ENCODE results near the gene OR6N1. TPM values are rescaled to one million over a fixed set of nuclear protein-coding genes. Genes with fewer than 3 reads are reported as not detected.
A peak's percentile ranks its signal among the peaks of the same experiment; 100 is the strongest.

Gene OR6N1
- total and polyA plus RNA-seq, 9 of the 15 experiments (the other 6 are each of a cell fraction or from before 2014, with no cell fraction given): 0.01 to 0.07 TPM; not detected in 7

- TF ChIP-seq BRF2 (IDR thresholded peaks at IDR 0.05; ENCODE audit: borderline replicate concordance, insufficient read depth, insufficient read length) (no peak), HDAC3 (IDR thresholded peaks at IDR 0.05; ENCODE audit: borderline replicate concordance, partially characterized antibody) (no peak), ZC3H8 (IDR thresholded peaks at IDR 0.05) (no peak), PHB2 (IDR thresholded peaks at IDR 0.05; ENCODE audit: low read depth) (no peak), DIDO1 (tag; IDR thresholded peaks at IDR 0.05; ENCODE audit: low read depth) (no peak), EGR1 (conservative IDR thresholded peaks at IDR 0.05) (no peak), ZNF212 (CRISPR knock-in tag; IDR thresholded peaks at IDR 0.05) (no peak), CLOCK (CRISPR knock-in tag; IDR thresholded peaks at IDR 0.05; ENCODE audit: borderline replicate concordance) (no peak), ZKSCAN8 (CRISPR knock-in tag; IDR thresholded peaks at IDR 0.05) (no peak), JUND (IDR thresholded peaks at IDR 0.05; ENCODE audit: borderline replicate concordance, low read depth, low read length) (peak; percentile 5; the same call in 1 of the 2 replicates), JUND (tag; IDR thresholded peaks at IDR 0.05; ENCODE audit: borderline replicate concordance, low read depth, low read length) (no peak), CREB5 (CRISPR knock-in tag; IDR thresholded peaks at IDR 0.05) (no peak), NBN (IDR thresholded peaks at IDR 0.05; ENCODE audit: low read depth) (no peak), CBX5 (IDR thresholded peaks at IDR 0.05; ENCODE audit: borderline replicate concordance, low read depth) (no peak), ZNF644 (tag; IDR thresholded peaks at IDR 0.05; ENCODE audit: low read depth) (no peak), ETV1 (tag; conservative IDR thresholded peaks at IDR 0.05; ENCODE audit: low read depth) (peak; percentile 46), ZBTB5 (IDR thresholded peaks at IDR 0.05) (no peak), CHD4 (IDR thresholded peaks at IDR 0.05; ENCODE audit: insufficient read depth, insufficient replicate concordance, low read depth, low read length, poor library complexity, severe bottlenecking) (no peak), PRMT5 (CRISPR knock-in tag; IDR thresholded peaks at IDR 0.05) (no peak), MYC (IDR thresholded peaks at IDR 0.05; ENCODE audit: low read depth, low read length) (no peak), MYC (CRISPR knock-in tag; IDR thresholded peaks at IDR 0.05; ENCODE audit: borderline replicate concordance, low read depth) (no peak), FOXA1 (IDR thresholded peaks at IDR 0.05; ENCODE audit: borderline replicate concordance) (no peak), SMARCA5 (IDR thresholded peaks at IDR 0.05) (peak; percentile 28; the same call in 1 of the 2 replicates)
Measured at GRCh38 chr1:158728510-158729225, 43.3 kb downstream of the OR6N1 start (continued).

All from K562 (cell line).